Fibroblast of skin of left quadriceps (primary cell): ENCODE measurements around the gene HBB.

Source experiments
- DNase-seq, 2 experiments: peaks; one replicate each; pipeline ENCODE4 v3.0.0-alpha.2; 2013; ENCODE audit warnings: low read depth in 2 of 2

HBB gene

DNA sequence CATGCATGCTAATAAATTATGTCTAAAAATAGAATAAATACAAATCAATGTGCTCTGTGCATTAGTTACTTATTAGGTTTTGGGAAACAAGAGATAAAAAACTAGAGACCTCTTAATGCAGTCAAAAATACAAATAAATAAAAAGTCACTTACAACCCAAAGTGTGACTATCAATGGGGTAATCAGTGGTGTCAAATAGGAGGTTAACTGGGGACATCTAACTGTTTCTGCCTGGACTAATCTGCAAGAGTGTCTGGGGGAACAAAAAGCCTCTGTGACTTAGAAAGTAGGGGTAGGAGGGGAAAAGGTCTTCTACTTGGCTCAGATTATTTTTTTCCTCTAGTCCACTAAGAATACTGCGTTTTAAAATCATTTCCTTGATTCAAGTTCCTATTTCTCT, 810 bp upstream of the HBB start:
- DNase-seq = no peak

- DNase-seq = no peak
These were observed 1.4 kb downstream of the HBB start for GRCh38 chr11:5225480-5225871.

GRCh38 chr11:5224538-5225479, 2.1 kb downstream of the HBB start:
- no peak for DNase-seq

- no peak for DNase-seq
These were observed 3.2 kb downstream of the HBB start for GRCh38 chr11:5223686-5224085.

- no peak for DNase-seq
These were observed 3.7 kb downstream of the HBB start for GRCh38 chr11:5223146-5223545.

DNA sequence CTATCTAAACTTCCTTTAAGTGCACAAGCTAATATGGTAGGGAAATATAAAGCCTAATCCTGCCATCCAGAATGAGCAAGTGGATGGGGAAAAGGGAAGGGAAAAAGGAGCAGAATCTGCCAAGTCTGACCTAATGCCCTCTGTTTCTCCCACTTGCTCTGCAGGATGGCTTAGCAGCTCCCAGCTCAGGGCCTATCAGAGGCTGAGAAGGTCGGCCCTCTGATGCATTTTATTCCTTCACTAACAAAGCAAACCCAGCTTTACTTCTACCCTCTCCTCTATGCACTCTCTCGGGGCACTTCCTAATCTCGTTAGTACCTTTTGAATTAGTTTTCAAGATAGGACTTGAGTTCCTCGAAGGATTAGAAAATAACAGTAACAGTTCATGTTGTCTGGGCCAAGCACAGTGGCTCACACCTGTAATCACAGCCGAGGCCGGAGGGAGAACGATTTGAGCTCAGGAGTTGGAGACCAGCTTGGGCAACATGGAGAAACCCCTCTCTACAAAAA, 16.4 kb downstream of the HBB start:
- no peak for DNase-seq

DNA sequence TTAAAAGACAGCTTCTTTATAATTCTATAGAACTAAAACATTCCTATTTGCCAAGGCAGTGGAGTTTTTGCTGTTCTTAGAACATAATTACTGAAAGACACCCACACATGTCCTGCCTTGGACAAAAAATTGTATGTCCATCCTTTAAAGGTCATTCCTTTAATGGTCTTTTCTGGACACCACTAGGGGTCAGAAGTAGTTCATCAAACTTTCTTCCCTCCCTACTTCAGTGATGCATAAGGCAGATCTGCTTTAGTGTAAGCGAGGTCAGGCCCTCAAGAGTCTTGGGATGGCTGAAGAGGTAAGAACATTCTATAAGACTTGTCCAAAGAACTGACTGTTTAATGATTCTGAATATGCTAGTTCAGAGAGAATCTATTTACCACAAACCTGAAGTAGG, 22.1 kb downstream of the HBB start:
- peak; percentile 12 to 27 for DNase-seq

- no peak for DNase-seq
These were observed 23.5 kb downstream of the HBB start for GRCh38 chr11:5203366-5203765.

GRCh38 chr11:5200582-5200981, 26.3 kb downstream of the HBB start, which contains the start of gene OR51V1:
Gene OR51V1, minus strand, starts transcription at chr11:5200682. Its CDS starts 0 bp downstream, at chr11:5200682.
- no peak for DNase-seq

- DNase-seq = no peak
These were observed 28.6 kb downstream of the HBB start for GRCh38 chr11:5198285-5198684.

DNA sequence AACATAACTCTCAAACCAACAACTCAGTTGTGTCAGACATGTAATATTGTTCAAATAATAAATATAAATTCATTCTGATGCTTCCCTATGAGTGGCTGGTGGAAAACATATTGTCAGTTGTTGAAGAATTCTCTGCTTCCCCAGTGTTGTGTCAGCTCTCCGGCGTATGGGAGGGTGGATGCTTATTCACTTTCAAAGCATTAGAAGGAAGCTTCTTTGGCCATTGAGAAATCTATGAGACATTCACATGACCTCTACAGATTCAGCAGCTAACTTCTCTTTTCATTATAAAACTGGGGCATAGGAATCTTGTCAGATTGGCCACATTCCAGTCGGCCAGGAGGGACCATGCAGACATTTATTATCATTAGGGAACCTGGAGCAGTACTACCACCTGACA, 29.3 kb downstream of the HBB start:
- no peak for DNase-seq

DNA sequence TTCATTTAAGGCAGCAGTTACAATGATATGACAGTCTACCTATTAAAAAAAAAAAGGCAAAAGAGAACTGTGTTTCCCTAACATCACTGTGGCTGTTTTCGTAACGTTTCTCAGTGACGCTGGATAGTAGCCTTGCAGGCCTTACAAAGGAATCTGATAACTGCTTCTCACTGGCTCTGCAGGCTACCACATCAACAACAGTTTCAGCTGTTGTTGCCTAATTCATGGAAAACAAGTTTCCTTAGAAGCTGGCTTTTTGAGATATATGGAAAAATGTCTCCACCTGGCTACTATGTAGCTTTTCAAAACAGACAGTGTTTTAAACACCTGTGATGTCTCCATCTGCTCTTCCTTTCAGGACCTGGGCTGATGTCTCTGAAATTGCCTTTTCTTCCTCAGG, 30.1 kb downstream of the HBB start:
- no peak for DNase-seq

GRCh38 chr11:5196067-5196466, 30.8 kb downstream of the HBB start:
- DNase-seq = no peak

DNA sequence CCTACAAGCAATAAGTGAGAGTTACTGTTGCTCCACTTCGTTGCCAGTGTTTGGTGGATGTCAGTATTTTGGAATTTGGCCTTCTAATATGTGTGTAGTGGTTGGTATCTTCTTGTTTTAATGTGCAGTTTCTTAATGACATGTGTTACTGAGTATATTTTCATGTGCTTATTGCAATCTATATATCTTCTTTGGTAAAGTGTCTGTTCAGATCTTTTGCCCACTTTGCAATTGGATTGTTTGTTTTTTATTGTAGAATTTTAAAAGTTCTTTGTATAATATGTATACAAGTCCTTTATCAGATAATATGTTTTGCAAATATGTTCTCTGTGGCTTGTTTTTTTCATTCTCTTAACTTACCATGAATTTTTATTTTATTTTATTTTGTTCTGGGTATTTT, 34.1 kb downstream of the HBB start:
- no peak for DNase-seq

- DNase-seq = no peak
These were observed 38.7 kb downstream of the HBB start for GRCh38 chr11:5188201-5188600.

DNA sequence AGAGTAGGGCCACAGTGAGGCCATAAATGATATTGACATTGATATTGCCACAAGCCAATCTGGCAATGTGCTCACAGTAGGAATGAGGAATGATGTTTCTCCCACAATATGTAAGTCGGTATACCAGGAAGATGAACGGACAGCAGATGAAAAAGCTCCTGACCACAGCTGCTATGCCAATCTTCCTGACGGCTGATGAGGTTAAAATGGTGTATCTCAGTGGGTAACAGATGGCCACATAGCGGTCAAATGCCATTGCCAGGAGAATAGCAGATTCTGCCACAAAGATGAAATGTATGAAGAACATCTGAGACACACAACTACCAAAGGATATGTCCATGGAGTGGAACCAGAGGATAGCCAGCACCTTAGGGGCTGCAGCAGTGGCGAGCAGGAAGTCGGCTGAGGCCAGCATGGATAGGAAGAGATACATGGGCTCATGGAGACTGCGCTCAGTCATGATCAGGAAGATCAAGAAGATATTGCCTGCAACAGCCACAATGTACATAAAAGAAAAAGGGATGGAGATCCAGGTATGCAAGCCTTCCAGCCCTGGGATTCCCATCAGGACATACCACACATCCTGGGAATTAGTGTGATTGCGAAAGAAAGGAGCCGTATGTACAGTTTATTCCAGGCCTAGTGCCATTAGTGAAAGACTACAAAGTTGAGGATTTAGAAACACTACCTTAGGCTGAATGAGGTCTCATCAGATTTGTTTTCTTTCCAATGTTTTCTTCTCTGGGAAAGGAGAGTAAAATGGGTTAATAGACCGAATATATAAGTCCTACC, 48.6 kb downstream of the HBB start:
- no peak for DNase-seq
